ENCODE measurements around the gene DCDC1. TPM values are rescaled to one million over a fixed set of nuclear protein-coding genes. Genes with fewer than 3 reads are reported as not detected.

The DCDC1 gene
- total RNA-seq, 1 experiment from 2014 or later, result 0.58 TPM

DNA sequence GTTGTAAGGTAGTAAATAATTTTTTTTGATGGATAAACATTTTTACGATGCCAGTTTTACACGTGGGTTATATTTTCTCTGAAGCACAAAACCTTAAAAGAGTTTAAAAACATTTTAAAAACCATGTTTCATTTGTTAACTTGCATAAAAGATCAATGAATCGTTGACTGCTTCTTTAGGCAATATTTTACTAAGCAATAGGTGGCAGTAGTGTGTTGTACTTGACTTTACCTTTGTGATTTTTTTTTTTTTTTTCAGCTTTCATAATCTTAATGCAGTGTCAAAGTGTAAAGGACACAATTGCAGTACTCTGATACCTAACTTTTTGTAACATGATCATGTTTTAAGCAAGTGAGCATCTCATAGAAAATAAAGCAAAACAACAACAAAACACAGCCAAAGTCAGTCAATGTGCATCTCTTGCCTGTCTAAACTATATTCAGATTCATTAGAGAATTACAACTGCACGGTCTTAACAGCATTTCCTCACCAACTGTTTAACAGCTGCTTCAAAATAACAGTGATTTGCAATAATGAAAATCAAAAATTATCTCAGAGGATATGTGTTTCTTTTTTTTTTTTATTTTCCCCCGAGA is 27.8 kb upstream of the DCDC1 start:
- Histone ChIP-seq H3K4me1 (ENCODE audit: insufficient read depth, low read length, poor library complexity, severe bottlenecking) (no peaks in the 10 kb centered on the region), H3K4me3 (ENCODE audit: low read depth, low read length, poor library complexity, severe bottlenecking) (no peak overlapping the region), H3K9me3 (ENCODE audit: low read depth, low read length, poor library complexity, severe bottlenecking) (no peaks in the 10 kb centered on the region), H3K36me3 (ENCODE audit: insufficient read depth, low read length, poor library complexity, severe bottlenecking) (no peaks in the 10 kb centered on the region), H3K27ac (ENCODE audit: low read depth, low read length, poor library complexity, severe bottlenecking) (no peak overlapping the region), H3K27me3 (replicated peaks; ENCODE audit: insufficient read depth, low read depth, low read length, poor library complexity) (no peaks in the 10 kb centered on the region)
- no TSS peak for BruUV-seq (replicated peaks)
- peak; percentile 69 for DNase-seq (ENCODE audit: low spot score)
- ChIA-PET POLR2A (ENCODE audit: low non-redundant PET) (interaction anchor here (0.6 kb wide), 1 partner anchor 253 kb away, joined by 3 read pairs; no protein-coding TSS in a partner anchor), CTCF (interaction anchor here (0.5 to 1.8 kb wide), 14 partner anchors 28 to 847 kb away, joined by 3 to 24 read pairs (median 4); partner anchors contain the start of genes DCDC1 and DNAJC24)
- intact Hi-C loops (cut with micrococcal nuclease; ENCODE audit: unreplicated experiment), result loop anchor here (1.0 to 5.0 kb wide), 4 partner anchors 474 to 775 kb away; no protein-coding TSS in a partner anchor
- no peak for TF ChIP-seq EZH2 (IDR thresholded peaks at IDR 0.05; ENCODE audit: borderline replicate concordance, low read depth, low read length, poor library complexity, severe bottlenecking)
- TF ChIP-seq, protein P1, sequence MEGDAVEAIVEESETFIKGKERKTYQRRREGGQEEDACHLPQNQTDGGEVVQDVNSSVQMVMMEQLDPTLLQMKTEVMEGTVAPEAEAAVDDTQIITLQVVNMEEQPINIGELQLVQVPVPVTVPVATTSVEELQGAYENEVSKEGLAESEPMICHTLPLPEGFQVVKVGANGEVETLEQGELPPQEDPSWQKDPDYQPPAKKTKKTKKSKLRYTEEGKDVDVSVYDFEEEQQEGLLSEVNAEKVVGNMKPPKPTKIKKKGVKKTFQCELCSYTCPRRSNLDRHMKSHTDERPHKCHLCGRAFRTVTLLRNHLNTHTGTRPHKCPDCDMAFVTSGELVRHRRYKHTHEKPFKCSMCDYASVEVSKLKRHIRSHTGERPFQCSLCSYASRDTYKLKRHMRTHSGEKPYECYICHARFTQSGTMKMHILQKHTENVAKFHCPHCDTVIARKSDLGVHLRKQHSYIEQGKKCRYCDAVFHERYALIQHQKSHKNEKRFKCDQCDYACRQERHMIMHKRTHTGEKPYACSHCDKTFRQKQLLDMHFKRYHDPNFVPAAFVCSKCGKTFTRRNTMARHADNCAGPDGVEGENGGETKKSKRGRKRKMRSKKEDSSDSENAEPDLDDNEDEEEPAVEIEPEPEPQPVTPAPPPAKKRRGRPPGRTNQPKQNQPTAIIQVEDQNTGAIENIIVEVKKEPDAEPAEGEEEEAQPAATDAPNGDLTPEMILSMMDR (conservative IDR thresholded peaks at IDR 0.05; ENCODE audit: low read depth, low read length), result peak; percentile 99

DNA sequence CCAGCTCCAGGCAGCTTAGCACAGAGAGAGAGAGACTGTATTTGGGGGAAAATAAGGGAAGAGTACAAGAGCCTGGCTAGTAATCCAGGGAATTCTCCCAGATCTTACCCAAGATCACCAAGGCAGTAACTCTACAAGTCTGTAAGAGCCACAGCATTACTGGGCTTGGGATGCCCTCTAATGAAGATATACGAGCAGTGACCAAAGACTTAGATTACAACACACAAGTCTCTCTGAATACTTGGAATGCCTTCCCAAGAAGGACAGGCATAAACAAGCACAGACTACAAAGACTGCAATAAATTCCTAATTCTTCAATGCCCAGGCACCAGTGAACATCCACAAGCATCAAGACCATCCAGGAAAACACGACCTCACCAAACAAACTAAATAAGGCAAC is 17.8 kb upstream of the DCDC1 start:
- POLR2A ChIA-PET (ENCODE audit: low non-redundant PET), result no interaction called here
- no peak for DNase-seq (ENCODE audit: low spot score)
- Histone ChIP-seq H3K27me3 (replicated peaks; ENCODE audit: insufficient read depth, low read depth, low read length, poor library complexity) (no peaks in the 10 kb centered on the region), H3K36me3 (ENCODE audit: insufficient read depth, low read length, poor library complexity, severe bottlenecking) (no peaks in the 10 kb centered on the region), H3K4me1 (ENCODE audit: insufficient read depth, low read length, poor library complexity, severe bottlenecking) (no peaks in the 10 kb centered on the region), H3K9me3 (ENCODE audit: low read depth, low read length, poor library complexity, severe bottlenecking) (no peaks in the 10 kb centered on the region), H3K27ac (ENCODE audit: low read depth, low read length, poor library complexity, severe bottlenecking) (no peak overlapping the region), H3K4me3 (ENCODE audit: low read depth, low read length, poor library complexity, severe bottlenecking) (no peak overlapping the region)
- CTCF ChIA-PET, result no interaction called here
- TF ChIP-seq EZH2 (IDR thresholded peaks at IDR 0.05; ENCODE audit: borderline replicate concordance, low read depth, low read length, poor library complexity, severe bottlenecking), result no peak
- TF ChIP-seq, protein P1 (conservative IDR thresholded peaks at IDR 0.05; ENCODE audit: low read depth, low read length), result no peak
- intact Hi-C loops (cut with micrococcal nuclease; ENCODE audit: unreplicated experiment), result no loop called here
- no TSS peak for BruUV-seq (replicated peaks)

DNA sequence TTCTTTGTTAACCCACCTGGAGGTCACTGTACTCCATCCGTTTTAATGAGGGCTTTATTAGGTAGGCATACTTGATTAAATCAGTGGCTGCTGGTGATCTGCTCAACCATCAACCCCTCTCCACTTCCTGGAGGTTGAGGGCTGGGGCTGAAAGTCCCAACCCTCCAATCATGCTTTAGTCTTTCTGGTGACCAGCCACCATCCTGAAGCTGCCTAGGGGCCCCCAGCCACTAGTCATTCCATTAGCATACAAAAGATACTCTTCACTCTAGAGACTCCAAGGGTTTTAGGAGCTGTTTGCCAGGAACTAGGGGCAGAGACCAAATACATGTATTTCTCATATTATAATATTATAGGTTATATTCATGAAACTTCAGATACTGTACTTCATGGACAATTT is 13.6 kb upstream of the DCDC1 start:
- intact Hi-C loops (cut with micrococcal nuclease; ENCODE audit: unreplicated experiment), result no loop called here
- DNase-seq (ENCODE audit: low spot score), result no peak
- CTCF ChIA-PET, result no interaction called here
- BruUV-seq (replicated peaks), result no TSS peak
- Histone ChIP-seq H3K27me3 (replicated peaks; ENCODE audit: insufficient read depth, low read depth, low read length, poor library complexity) (no peaks in the 10 kb centered on the region), H3K36me3 (ENCODE audit: insufficient read depth, low read length, poor library complexity, severe bottlenecking) (no peaks in the 10 kb centered on the region), H3K9me3 (ENCODE audit: low read depth, low read length, poor library complexity, severe bottlenecking) (no peaks in the 10 kb centered on the region), H3K4me1 (ENCODE audit: insufficient read depth, low read length, poor library complexity, severe bottlenecking) (no peaks in the 10 kb centered on the region), H3K4me3 (ENCODE audit: low read depth, low read length, poor library complexity, severe bottlenecking) (no peak overlapping the region), H3K27ac (ENCODE audit: low read depth, low read length, poor library complexity, severe bottlenecking) (no peak overlapping the region)
- POLR2A ChIA-PET (ENCODE audit: low non-redundant PET), result no interaction called here
- TF ChIP-seq, protein P1 (conservative IDR thresholded peaks at IDR 0.05; ENCODE audit: low read depth, low read length), result no peak
- TF ChIP-seq EZH2 (IDR thresholded peaks at IDR 0.05; ENCODE audit: borderline replicate concordance, low read depth, low read length, poor library complexity, severe bottlenecking), result no peak

Data from A673 (cell line).